ENCODE results near the gene FGG.
"Not testable (repeated sequence)": the region's sequence is repeated elsewhere in the genome, so short reads cannot be mapped to it uniquely, and the experiment has no call there.

DNA sequence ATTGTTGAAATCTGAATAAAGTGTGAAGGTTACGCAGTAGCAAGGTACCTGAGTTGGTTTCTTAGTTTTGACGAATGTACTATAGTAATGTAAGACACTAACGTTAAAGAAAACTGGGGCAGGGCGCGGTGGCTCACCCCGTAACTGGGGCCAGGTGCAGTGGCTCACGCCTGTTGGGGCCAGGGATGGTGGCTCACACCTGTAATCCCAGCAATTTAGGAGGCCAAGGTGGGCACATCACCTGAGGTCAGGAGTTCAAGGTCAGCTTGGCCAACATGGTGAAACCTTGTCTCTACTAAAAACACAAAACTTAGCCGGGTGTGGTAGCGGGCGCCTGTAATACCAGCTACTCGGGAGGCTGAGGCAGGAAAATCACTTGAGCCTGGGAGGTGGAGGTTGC lies 15.2 kb downstream of the FGG start:
- not testable (repeated sequence) for TF ChIP-seq ZNF264 (CRISPR knock-in tag; IDR thresholded peaks at IDR 0.05); GATA4 (IDR thresholded peaks at IDR 0.05; ENCODE audit: borderline replicate concordance, low read depth)
- TF ChIP-seq, protein P1, sequence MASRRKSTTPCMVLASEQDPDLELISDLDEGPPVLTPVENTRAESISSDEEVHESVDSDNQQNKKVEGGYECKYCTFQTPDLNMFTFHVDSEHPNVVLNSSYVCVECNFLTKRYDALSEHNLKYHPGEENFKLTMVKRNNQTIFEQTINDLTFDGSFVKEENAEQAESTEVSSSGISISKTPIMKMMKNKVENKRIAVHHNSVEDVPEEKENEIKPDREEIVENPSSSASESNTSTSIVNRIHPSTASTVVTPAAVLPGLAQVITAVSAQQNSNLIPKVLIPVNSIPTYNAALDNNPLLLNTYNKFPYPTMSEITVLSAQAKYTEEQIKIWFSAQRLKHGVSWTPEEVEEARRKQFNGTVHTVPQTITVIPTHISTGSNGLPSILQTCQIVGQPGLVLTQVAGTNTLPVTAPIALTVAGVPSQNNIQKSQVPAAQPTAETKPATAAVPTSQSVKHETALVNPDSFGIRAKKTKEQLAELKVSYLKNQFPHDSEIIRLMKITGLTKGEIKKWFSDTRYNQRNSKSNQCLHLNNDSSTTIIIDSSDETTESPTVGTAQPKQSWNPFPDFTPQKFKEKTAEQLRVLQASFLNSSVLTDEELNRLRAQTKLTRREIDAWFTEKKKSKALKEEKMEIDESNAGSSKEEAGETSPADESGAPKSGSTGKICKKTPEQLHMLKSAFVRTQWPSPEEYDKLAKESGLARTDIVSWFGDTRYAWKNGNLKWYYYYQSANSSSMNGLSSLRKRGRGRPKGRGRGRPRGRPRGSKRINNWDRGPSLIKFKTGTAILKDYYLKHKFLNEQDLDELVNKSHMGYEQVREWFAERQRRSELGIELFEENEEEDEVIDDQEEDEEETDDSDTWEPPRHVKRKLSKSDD (CRISPR knock-in tag; IDR thresholded peaks at IDR 0.05; ENCODE audit: low read depth) = not testable (repeated sequence)

Measured in HepG2 (cell line).